ENCODE results near the gene TCF12. TPM values are rescaled to one million over a fixed set of nuclear protein-coding genes. Genes with fewer than 3 reads are reported as not detected.

The TCF12 gene
- total RNA-seq, 1 experiment from 2014 or later, result 76.7 TPM

- peak overlapping the region; percentile 64 for H3K27ac ChIP-seq (ENCODE audit: insufficient read length, low read depth, low read length)
These were observed 39.5 kb downstream of the TCF12 start for GRCh38 chr15:56957812-56958406.

More at GRCh38 chr15:56957812-56958406, 39.5 kb downstream of the TCF12 start:
- H3K56ac ChIP-seq (ENCODE audit: insufficient read length, low read depth, low read length), result no peak overlapping the region
- H4K5ac ChIP-seq (ENCODE audit: insufficient read length, low read depth, low read length), result no peak overlapping the region
- H3K18ac ChIP-seq (ENCODE audit: insufficient read length, low read depth, low read length), result no peak overlapping the region
- no peak overlapping the region for H2BK120ac ChIP-seq (ENCODE audit: low read depth, low read length, poor library complexity, severe bottlenecking)
- peaks cover 8 to 19% (median 16%) of the 10 kb centered on the region in 3 experiments for H3K36me3 Mint-ChIP-seq (ENCODE audit: insufficient read depth in 1 of 3, low read depth in 3 of 3)
- no peak overlapping the region for H4K91ac ChIP-seq (ENCODE audit: insufficient read length, low read depth, low read length)
- H3K27ac Mint-ChIP-seq, result peak overlapping the region; percentile 76 to 94 (median 77)
- no peak overlapping the region for H3K9ac ChIP-seq (ENCODE audit: extremely low read depth, insufficient read length, low read length)
- no peak overlapping the region for H2BK15ac ChIP-seq (ENCODE audit: low read depth, low read length)
- H3K23me2 ChIP-seq (ENCODE audit: insufficient read length, low read depth, low read length, poor library complexity, severe bottlenecking), result no peaks in the 10 kb centered on the region
- H3K4ac ChIP-seq (ENCODE audit: low read depth, low read length), result no peak overlapping the region
- TF ChIP-seq CTCF (conservative IDR thresholded peaks at IDR 0.05), result no peak
- no CpG with 5 or more reads among the region's 5 CpGs for WGBS (ENCODE audit: extremely low coverage, insufficient read length, low lambda C conversion rate)
- H3K79me1 ChIP-seq (ENCODE audit: insufficient read depth, low read depth, low read length, poor library complexity, severe bottlenecking), result peaks cover 3% of the 10 kb centered on the region
- H3K23ac ChIP-seq (ENCODE audit: insufficient read length, low read depth, low read length), result no peak overlapping the region
- no peak overlapping the region for H3K14ac ChIP-seq (ENCODE audit: insufficient read depth, low read length)
- H3K79me2 ChIP-seq (ENCODE audit: insufficient read depth, low read length), result peaks cover 7% of the 10 kb centered on the region; the same call in 1 of the 2 replicates
- no peak overlapping the region for H2BK12ac ChIP-seq (ENCODE audit: insufficient read length, low read depth, low read length)
- H3K9me3 ChIP-seq (ENCODE audit: control insufficient read depth, low read depth, low read length), result no peaks in the 10 kb centered on the region
- no peaks in the 10 kb centered on the region for H4K20me1 ChIP-seq (ENCODE audit: control insufficient read depth, insufficient read depth, insufficient read length)
- H3K4me2 ChIP-seq (ENCODE audit: insufficient read depth, insufficient read length, low read length), result peak overlapping the region; percentile 18
- H3K27me3 ChIP-seq (ENCODE audit: insufficient read depth, low read length), result no peaks in the 10 kb centered on the region
- no peak for DNase-seq
- no peak overlapping the region for H2AFZ ChIP-seq (ENCODE audit: low read length)
- peaks cover 2% of the 10 kb centered on the region; the same call in 1 of the 2 replicates for H3K4me1 ChIP-seq (ENCODE audit: insufficient read depth, low read length)
- peaks cover 37 to 39% of the 10 kb centered on the region in 2 experiments for H3K4me1 Mint-ChIP-seq
- H3K4me3 Mint-ChIP-seq, result no peak overlapping the region
- H2AK5ac ChIP-seq (ENCODE audit: insufficient read length, low read length), result no peak overlapping the region
- H2BK5ac ChIP-seq (ENCODE audit: insufficient read length, low read length), result no peak overlapping the region
- no peaks in the 10 kb centered on the region for H3K27me3 Mint-ChIP-seq (ENCODE audit: low read depth)
- no peak overlapping the region for H2BK20ac ChIP-seq (ENCODE audit: low read depth, low read length, poor library complexity, severe bottlenecking)
- H3T11ph ChIP-seq (ENCODE audit: low read length), result no peak overlapping the region
- H3K9me3 Mint-ChIP-seq, result peaks cover 8 to 13% of the 10 kb centered on the region in 2 experiments; a peak in 4 of 5 replicates
- no peak overlapping the region for H4K8ac ChIP-seq (replicated peaks; ENCODE audit: insufficient read length, low read depth, low read length)

Measured in H9 (cell line).